ENCODE data around the gene TRDMT1.
A peak's percentile ranks its signal among the peaks of the same experiment; 100 is the strongest.

TRDMT1 gene

GRCh38 chr10:17216901-17217395 lies 15.5 kb upstream of the TRDMT1 start:
- no peak for TF ChIP-seq CTCF (IDR thresholded peaks at IDR 0.05; ENCODE audit: extremely low read depth, insufficient read depth, missing control alignments)
- DNase-seq (ENCODE audit: low spot score), result no peak
- in situ Hi-C loops (cut with MboI; ENCODE audit: low pct_unique_long_range_greater_than_20kb, low sequenced_read_pairs, unreplicated experiment), result no loop called here

- DNase-seq (ENCODE audit: low spot score), result peak; percentile 72
- TF ChIP-seq CTCF (IDR thresholded peaks at IDR 0.05; ENCODE audit: extremely low read depth, insufficient read depth, missing control alignments), result no peak
- in situ Hi-C loops (cut with MboI; ENCODE audit: low pct_unique_long_range_greater_than_20kb, low sequenced_read_pairs, unreplicated experiment), result no loop called here
Measured at GRCh38 chr10:17216217-17216900, 14.9 kb upstream of the TRDMT1 start.

- in situ Hi-C loops (cut with MboI; ENCODE audit: low pct_unique_long_range_greater_than_20kb, low sequenced_read_pairs, unreplicated experiment), result no loop called here
- TF ChIP-seq CTCF (IDR thresholded peaks at IDR 0.05; ENCODE audit: extremely low read depth, insufficient read depth, missing control alignments), result no peak
- DNase-seq (ENCODE audit: low spot score), result no peak
Measured at GRCh38 chr10:17215782-17216122, 14.3 kb upstream of the TRDMT1 start.

- no peak for DNase-seq (ENCODE audit: low spot score)
- TF ChIP-seq CTCF (IDR thresholded peaks at IDR 0.05; ENCODE audit: extremely low read depth, insufficient read depth, missing control alignments), result no peak
- in situ Hi-C loops (cut with MboI; ENCODE audit: low pct_unique_long_range_greater_than_20kb, low sequenced_read_pairs, unreplicated experiment), result no loop called here
Measured at GRCh38 chr10:17214971-17215781, 13.7 kb upstream of the TRDMT1 start.

GRCh38 chr10:17214526-17214925 lies 13.1 kb upstream of the TRDMT1 start:
- no peak for DNase-seq (ENCODE audit: low spot score)

More at GRCh38 chr10:17214526-17214925, 13.1 kb upstream of the TRDMT1 start:
- in situ Hi-C loops (cut with MboI; ENCODE audit: low pct_unique_long_range_greater_than_20kb, low sequenced_read_pairs, unreplicated experiment), result no loop called here
- no peak for TF ChIP-seq CTCF (IDR thresholded peaks at IDR 0.05; ENCODE audit: extremely low read depth, insufficient read depth, missing control alignments)

All from GM13977 (cell line).